K562 (cell line): ENCODE measurements around the gene PTPRM. TPM values are rescaled to one million over a fixed set of nuclear protein-coding genes. Genes with fewer than 3 reads are reported as not detected.

ENCODE experiments used
- ATAC-seq: fragments of 200-7000 bp; cut with Tn5 transposase; 3 replicates; pipeline ENCODE4 v1.9.1; 2020; ENCODE audit warnings: moderate library complexity
- BruUV-seq: library from RNA; stranded (reverse); fragments of 400-500 nt; replicated peaks from 2 replicates; lab custom pipeline; 2021; lab: Mats Ljungman, UMichigan
- CTCF ChIA-PET: fragments of 300-600 bp; formaldehyde crosslinking; extraction: SDS; loops from one replicate; lab custom pipeline; 2021; ENCODE audit warnings: low intra/inter-chr PET ratio; lab: Yijun Ruan, JAX
- POLR2A ChIA-PET: fragments of 300-600, 350-650 bp; sonication (Branson Sonifier 250); formaldehyde crosslinking; extraction: SDS; loops from one replicate; lab custom pipeline; 2021; ENCODE audit warnings: antibody characterized with exemption, inconsistent platforms; lab: Yijun Ruan, JAX
- DNase-seq, 4 experiments: peaks; one replicate each; pipeline versions ENCODE4 v3.0.0 to v3.0.0-alpha.2; 2011 to 2018; ENCODE audit warnings: low spot score in 3 of 4, mixed read lengths in 3 of 4; ENCODE audit errors: extremely low read depth in 1 of 4
- FAIRE-seq: peaks from 2 replicates; lab custom pipeline; 2011; peaks lifted over from hg19 to GRCh38; lab: Jason Lieb, UNC
- H2AFZ ChIP-seq: 2 replicates; pipeline ENCODE4 v1.6.0; 2011; ENCODE audit warnings: low read depth, low read length, control low read depth, inconsistent platforms
- H3K27ac ChIP-seq: fragments of 200-600 bp; 3 replicates; pipeline ENCODE4 v1.8.0; 2011; ENCODE audit warnings: low read depth, mild to moderate bottlenecking, control low read depth, inconsistent platforms, low read length, moderate library complexity, mixed read lengths; ENCODE audit errors: extremely low read depth
- H3K27me3 ChIP-seq, 2 experiments: fragments of 300-600 bp in 1 of 2; 2 replicates in 1 of 2; 3 replicates in 1 of 2; pipeline versions ENCODE4 v1.6.0 to v1.8.0; 2011; ENCODE audit warnings: inconsistent platforms in 2 of 2, low read length in 2 of 2, mild to moderate bottlenecking in 1 of 2, mixed read lengths in 1 of 2, moderate library complexity in 1 of 2; ENCODE audit not compliant: control insufficient read depth in 2 of 2, insufficient read depth in 2 of 2
- H3K36me3 ChIP-seq: fragments of 300-600 bp; 3 replicates; pipeline ENCODE4 v1.8.0; 2011; ENCODE audit warnings: mild to moderate bottlenecking, low read length, inconsistent platforms; ENCODE audit not compliant: control insufficient read depth, insufficient read depth
- H3K4me1 ChIP-seq, 2 experiments: fragments of 200-600 bp in 1 of 2; replicated peaks in 1 of 2; 2 replicates in 1 of 2; 3 replicates in 1 of 2; pipeline versions ENCODE4 v1.5.1 to v1.8.0; 2011; ENCODE audit warnings: inconsistent platforms in 2 of 2, low read length in 2 of 2, mild to moderate bottlenecking in 1 of 2, mixed read lengths in 1 of 2, moderate library complexity in 1 of 2; ENCODE audit not compliant: control insufficient read depth in 2 of 2, insufficient read depth in 2 of 2
- H3K4me2 ChIP-seq: 2 replicates; pipeline ENCODE4 v1.6.1; 2011; ENCODE audit warnings: low read length, control low read depth, inconsistent platforms, mixed read lengths; ENCODE audit not compliant: insufficient read depth
- H3K4me3 ChIP-seq: fragments of 200-600 bp; sonication (generic), shearing (Covaris generic); 2 replicates; pipeline ENCODE4 v1.5.1; 2016; ENCODE audit warnings: control low read depth, inconsistent platforms
- H3K79me2 ChIP-seq: fragments of 200-600 bp; 3 replicates; pipeline ENCODE4 v1.8.0; 2011; ENCODE audit warnings: low read length, inconsistent platforms; ENCODE audit not compliant: control insufficient read depth, insufficient read depth
- H3K9ac ChIP-seq, 2 experiments: 2 replicates each; pipeline versions ENCODE4 v1.6.0 to v1.6.1; 2011; ENCODE audit warnings: low read depth in 2 of 2, low read length in 2 of 2, control low read depth in 1 of 2, inconsistent platforms in 1 of 2, mild to moderate bottlenecking in 1 of 2, mixed read lengths in 1 of 2; ENCODE audit not compliant: insufficient read depth in 1 of 2
- H3K9me1 ChIP-seq: one replicate; pipeline ENCODE4 v1.6.0; 2011; ENCODE audit warnings: inconsistent platforms, mild to moderate bottlenecking, low read length, moderate library complexity; ENCODE audit not compliant: control insufficient read depth, insufficient read depth
- H3K9me3 ChIP-seq: replicated peaks from 2 replicates; pipeline ENCODE4 v1.5.1; 2011; ENCODE audit warnings: low read depth, low read length, inconsistent platforms; ENCODE audit not compliant: control insufficient read depth, insufficient read depth
- H4K20me1 ChIP-seq: replicated peaks from 2 replicates; pipeline ENCODE4 v1.6.1; 2011; ENCODE audit warnings: low read length, inconsistent platforms, mixed read lengths; ENCODE audit not compliant: control insufficient read depth, insufficient read depth
- BDP1 ChIP-seq: IDR thresholded peaks from 3 replicates; pipeline ENCODE4 v1.6.1; 2011; ENCODE audit not compliant: insufficient read length, insufficient read depth
- CAMTA2 ChIP-seq: fragments of 250-450 bp; sonication (Bioruptor Pico); conservative IDR thresholded peaks from 2 replicates; pipeline ENCODE4 v1.5.1; 2022
- OTX1 ChIP-seq: fragments of 450-650 bp; formaldehyde crosslinking; IDR thresholded peaks from 2 replicates; pipeline ENCODE4 v1.4.0; 2022; ENCODE audit warnings: mild to moderate bottlenecking
- PYGO2 ChIP-seq: fragments of 450-650 bp; IDR thresholded peaks from 2 replicates; pipeline ENCODE4 v1.6.1; 2016; ENCODE audit warnings: mild to moderate bottlenecking, missing genetic modification characterization, moderate library complexity, missing compliant biosample characterization
- RHOXF2B ChIP-seq: fragments of 250-450 bp; sonication (Bioruptor Pico); conservative IDR thresholded peaks from 2 replicates; pipeline ENCODE4 v1.5.1; 2021
- RUNX1 ChIP-seq: sonication (generic); IDR thresholded peaks from 2 replicates; pipeline ENCODE4 v1.6.1; 2016; ENCODE audit warnings: antibody characterized with exemption, low read depth
- SAFB ChIP-seq: fragments of 200-400 bp; formaldehyde crosslinking; IDR thresholded peaks from 2 replicates; pipeline ENCODE4 v1.6.1; 2017; ENCODE audit warnings: low read depth, low read length, borderline replicate concordance
- TBL1XR1 ChIP-seq, 2 experiments: IDR thresholded peaks; 2 replicates each; pipeline ENCODE4 v1.6.1; 2012; ENCODE audit warnings: improper control_type of control experiment in 2 of 2, low read length in 2 of 2, mild to moderate bottlenecking in 1 of 2
- ZBED1 ChIP-seq: IDR thresholded peaks from 2 replicates; pipeline ENCODE4 v1.6.1; 2014
- ZNF584 ChIP-seq: fragments of 200-800 bp; sonication (Bioruptor generic); IDR thresholded peaks from 2 replicates; pipeline ENCODE4 v1.6.1; 2016; ENCODE audit warnings: low read depth, mild to moderate bottlenecking, missing genetic modification characterization, missing compliant biosample characterization
- WGBS: fragments of 100-300 bp; shearing (Covaris generic); methylation state at CpG from one replicate; pipeline ENCODE4 v1.1.6; 2016; ENCODE audit warnings: low coverage, mixed read lengths; ENCODE audit not compliant: insufficient coverage; ENCODE audit errors: missing lambda C conversion rate; 5-methylcytosine and 5-hydroxymethylcytosine counted together
- in situ Hi-C: fragments of 300-500 bp; cut with MboI; formaldehyde crosslinking; loops from 4 replicates; pipeline ENCODE4 v1.15.0; 2018; ENCODE audit warnings: inconsistent platforms, mixed read lengths
- intact Hi-C: fragments of 100-400 bp; cut with micrococcal nuclease; formaldehyde crosslinking; loops from 2 replicates; pipeline ENCODE4 v1.14.2; 2022
- polyA plus RNA-seq, 8 experiments: library from polyadenylated mRNA; depleted of rRNA in 4 of 8; stranded (reverse) in 5 of 8; unstranded in 3 of 8; fragments of >200 nt; fragmentation: Nextera tagmentation in 2 of 8; fragmentation: Illumina TruSeq in 1 of 8; extraction: Ambion mirVana in 2 of 8; extraction: Trizol in 1 of 8; gene quantifications; 2 replicates each; pipeline versions ENCODE4 v1.2.1 to v1.2.3, GENCODE V29; 2011 to 2014; ENCODE audit warnings: inconsistent platforms in 1 of 8, missing spikeins in 1 of 8
- total RNA-seq, 7 experiments: library from RNA; depleted of rRNA in 6 of 7; stranded (reverse); fragments of >200 nt in 6 of 7; fragmentation: Illumina TruSeq in 2 of 7; extraction: Trizol in 2 of 7; gene quantifications; 2 replicates each; pipeline versions ENCODE4 v1.2.1 to v1.2.3, GENCODE V29; 2011 to 2021; ENCODE audit warnings: low replicate concordance in 1 of 7
- TF ChIP-seq, protein P1 (sequence below): sonication (generic); formaldehyde crosslinking; IDR thresholded peaks from 2 replicates; pipeline ENCODE4 v1.9.0; 2022; ENCODE audit warnings: mild to moderate bottlenecking, missing genetic modification reagents
- TF ChIP-seq, protein P2 (sequence below): fragments of 450-650 bp; formaldehyde crosslinking; IDR thresholded peaks from 2 replicates; pipeline ENCODE4 v1.4.0; 2020; ENCODE audit warnings: mild to moderate bottlenecking
- TF ChIP-seq, protein P3 (sequence below): fragments of 450-650 bp; IDR thresholded peaks from one replicate; pipeline ENCODE4 v1.6.1; 2018; ENCODE audit warnings: mild to moderate bottlenecking, moderate library complexity; ENCODE audit not compliant: partially characterized antibody

Gene PTPRM
- total and polyA plus RNA-seq, 9 of the 15 experiments (the other 6 are each of a cell fraction or from before 2014, with no cell fraction given), result 0.03 to 0.16 (median 0.08) TPM; not detected in 3

DNA sequence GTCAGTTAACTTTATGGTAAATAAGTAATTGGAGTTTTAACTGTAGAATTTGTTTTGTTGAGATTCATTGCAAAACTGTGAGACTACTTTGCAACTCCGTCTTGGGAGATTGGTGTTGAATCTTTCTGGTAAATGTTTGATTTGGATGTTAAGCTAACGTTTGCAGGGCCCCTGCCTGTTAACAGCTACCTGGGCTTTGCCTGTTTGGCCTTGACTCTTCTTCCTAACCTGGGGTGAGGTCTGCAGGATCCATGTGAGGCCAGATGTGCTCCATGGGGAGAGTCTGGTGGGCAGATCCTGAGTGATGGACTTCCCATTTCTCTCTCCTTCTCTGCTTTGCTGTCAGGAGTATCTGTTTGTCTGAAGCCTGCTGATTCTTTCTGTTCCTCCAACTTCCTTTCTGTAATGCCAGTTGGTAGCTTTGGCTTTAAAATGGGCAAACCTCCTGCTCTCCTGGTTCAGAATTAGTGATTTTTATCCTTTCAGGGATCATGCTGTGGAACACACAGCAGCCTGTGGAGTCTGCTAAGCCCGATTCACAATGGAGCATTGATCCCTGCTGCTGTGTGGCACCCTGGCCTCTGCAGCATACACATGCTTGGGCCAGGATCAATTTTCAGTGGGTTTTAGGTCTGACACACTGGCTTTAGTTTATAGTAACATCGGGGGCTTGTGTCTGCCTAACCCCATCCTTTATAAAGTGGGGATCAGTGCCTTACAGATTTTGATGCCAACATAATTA, 36.3 kb downstream of the PTPRM start:
- H3K79me2 ChIP-seq, result no peaks in the 10 kb centered on the region
- no peaks in the 10 kb centered on the region for H3K9me1 ChIP-seq
- intact Hi-C loops (no loop called here), in situ Hi-C loops (no loop called here)
- no peak for ATAC-seq
- no peak overlapping the region for H3K4me3 ChIP-seq
- no peak for TF ChIP-seq BDP1
- TF ChIP-seq, protein P1, sequence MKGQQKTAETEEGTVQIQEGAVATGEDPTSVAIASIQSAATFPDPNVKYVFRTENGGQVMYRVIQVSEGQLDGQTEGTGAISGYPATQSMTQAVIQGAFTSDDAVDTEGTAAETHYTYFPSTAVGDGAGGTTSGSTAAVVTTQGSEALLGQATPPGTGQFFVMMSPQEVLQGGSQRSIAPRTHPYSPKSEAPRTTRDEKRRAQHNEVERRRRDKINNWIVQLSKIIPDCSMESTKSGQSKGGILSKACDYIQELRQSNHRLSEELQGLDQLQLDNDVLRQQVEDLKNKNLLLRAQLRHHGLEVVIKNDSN (CRISPR knock-in tag), result no peak
- TF ChIP-seq CAMTA2, result no peak
- no peak for TF ChIP-seq OTX1 (CRISPR knock-in tag)
- TF ChIP-seq RHOXF2B (CRISPR knock-in tag), result no peak
- TF ChIP-seq, protein P2, sequence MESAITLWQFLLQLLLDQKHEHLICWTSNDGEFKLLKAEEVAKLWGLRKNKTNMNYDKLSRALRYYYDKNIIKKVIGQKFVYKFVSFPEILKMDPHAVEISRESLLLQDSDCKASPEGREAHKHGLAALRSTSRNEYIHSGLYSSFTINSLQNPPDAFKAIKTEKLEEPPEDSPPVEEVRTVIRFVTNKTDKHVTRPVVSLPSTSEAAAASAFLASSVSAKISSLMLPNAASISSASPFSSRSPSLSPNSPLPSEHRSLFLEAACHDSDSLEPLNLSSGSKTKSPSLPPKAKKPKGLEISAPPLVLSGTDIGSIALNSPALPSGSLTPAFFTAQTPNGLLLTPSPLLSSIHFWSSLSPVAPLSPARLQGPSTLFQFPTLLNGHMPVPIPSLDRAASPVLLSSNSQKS, result no peak
- TF ChIP-seq ZNF584, result no peak
- no peak for TF ChIP-seq SAFB
- TF ChIP-seq, protein P3, sequence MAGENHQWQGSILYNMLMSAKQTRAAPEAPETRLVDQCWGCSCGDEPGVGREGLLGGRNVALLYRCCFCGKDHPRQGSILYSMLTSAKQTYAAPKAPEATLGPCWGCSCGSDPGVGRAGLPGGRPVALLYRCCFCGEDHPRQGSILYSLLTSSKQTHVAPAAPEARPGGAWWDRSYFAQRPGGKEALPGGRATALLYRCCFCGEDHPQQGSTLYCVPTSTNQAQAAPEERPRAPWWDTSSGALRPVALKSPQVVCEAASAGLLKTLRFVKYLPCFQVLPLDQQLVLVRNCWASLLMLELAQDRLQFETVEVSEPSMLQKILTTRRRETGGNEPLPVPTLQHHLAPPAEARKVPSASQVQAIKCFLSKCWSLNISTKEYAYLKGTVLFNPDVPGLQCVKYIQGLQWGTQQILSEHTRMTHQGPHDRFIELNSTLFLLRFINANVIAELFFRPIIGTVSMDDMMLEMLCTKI, result no peak
- TF ChIP-seq TBL1XR1 (IDR thresholded peaks at IDR 0.05; ENCODE audit: low read length in 2 of 2), result no peak
- TF ChIP-seq RUNX1, result no peak
- TF ChIP-seq PYGO2 (tag), result no peak
- TF ChIP-seq ZBED1, result no peak
- H3K9me3 ChIP-seq, result no peaks in the 10 kb centered on the region
- no peak for FAIRE-seq
- WGBS, result 0% methylated on average over 4 of the region's 4 CpGs
- no peaks in the 10 kb centered on the region for H3K36me3 ChIP-seq
- H3K27ac ChIP-seq, result no peak overlapping the region
- no peak overlapping the region for H3K9ac ChIP-seq
- peaks cover 0 to 13% of the 10 kb centered on the region in 2 experiments; a peak in 2 of 5 replicates for H3K27me3 ChIP-seq
- H2AFZ ChIP-seq, result no peak overlapping the region
- DNase-seq, result no peak
- no peaks in the 10 kb centered on the region for H3K4me1 ChIP-seq
- POLR2A ChIA-PET, result no interaction called here
- no TSS peak for BruUV-seq
- CTCF ChIA-PET, result no interaction called here
- H3K4me2 ChIP-seq, result no peak overlapping the region
- no peaks in the 10 kb centered on the region for H4K20me1 ChIP-seq
